HG03354 (cell line): ENCODE results near the gene SSX4.
"Not testable (repeated sequence)": the region's sequence is repeated elsewhere in the genome, so short reads cannot be mapped to it uniquely, and the experiment has no call there.

Experiments used
- ATAC-seq: cut with Tn5 transposase; IDR thresholded peaks from one replicate; pipeline ENCODE4 v1.9.1; 2021; ENCODE audit warnings: mild to moderate bottlenecking; ENCODE audit not compliant: unreplicated experiment, poor library complexity, severe bottlenecking

Gene SSX4

GRCh38 chrX:48383239-48383638 lies at the start of gene SSX4:
TSS of gene SSX4 (plus strand) at chrX:48383539. CDS start at chrX:48384054, 515 bp downstream.
- not testable (repeated sequence) for ATAC-seq

- not testable (repeated sequence) for ATAC-seq
Observed at GRCh38 chrX:48346059-48346458, 37.3 kb upstream of the SSX4 start.

GRCh38 chrX:48356315-48357094 lies 26.8 kb upstream of the SSX4 start, which contains the start of gene SSX3:
TSS of gene SSX3 (minus strand) at chrX:48356703. CDS start at chrX:48355249, 1,454 bp downstream.
- not testable (repeated sequence) for ATAC-seq

- ATAC-seq, result no peak
Observed at GRCh38 chrX:48357681-48358080, 25.7 kb upstream of the SSX4 start.

GRCh38 chrX:48359281-48359680 lies 24.1 kb upstream of the SSX4 start:
- not testable (repeated sequence) for ATAC-seq

- not testable (repeated sequence) for ATAC-seq
Observed at GRCh38 chrX:48367717-48368408, 15.5 kb upstream of the SSX4 start.

GRCh38 chrX:48370408-48370807 lies 12.9 kb upstream of the SSX4 start:
- ATAC-seq, result not testable (repeated sequence)

GRCh38 chrX:48396931-48397330 lies 13.6 kb downstream of the SSX4 start:
- ATAC-seq, result not testable (repeated sequence)

GRCh38 chrX:48397825-48398224 lies 14.5 kb downstream of the SSX4 start:
- not testable (repeated sequence) for ATAC-seq

GRCh38 chrX:48411860-48412259 lies 28.5 kb downstream of the SSX4 start, which contains the start of gene SSX4B:
TSS of gene SSX4B (minus strand) at chrX:48411960. CDS start at chrX:48411372, 588 bp downstream.
- not testable (repeated sequence) for ATAC-seq

GRCh38 chrX:48427027-48427716 lies 43.8 kb downstream of the SSX4 start:
- not testable (repeated sequence) for ATAC-seq

- ATAC-seq, result not testable (repeated sequence)
Observed at GRCh38 chrX:48429606-48430005, 46.3 kb downstream of the SSX4 start.

- ATAC-seq, result not testable (repeated sequence)
Observed at GRCh38 chrX:48430166-48430565, 46.8 kb downstream of the SSX4 start.

GRCh38 chrX:48433713-48434112 lies 50.4 kb downstream of the SSX4 start:
- not testable (repeated sequence) for ATAC-seq
